ENCODE results near the gene TC2N.

Gene TC2N

DNA sequence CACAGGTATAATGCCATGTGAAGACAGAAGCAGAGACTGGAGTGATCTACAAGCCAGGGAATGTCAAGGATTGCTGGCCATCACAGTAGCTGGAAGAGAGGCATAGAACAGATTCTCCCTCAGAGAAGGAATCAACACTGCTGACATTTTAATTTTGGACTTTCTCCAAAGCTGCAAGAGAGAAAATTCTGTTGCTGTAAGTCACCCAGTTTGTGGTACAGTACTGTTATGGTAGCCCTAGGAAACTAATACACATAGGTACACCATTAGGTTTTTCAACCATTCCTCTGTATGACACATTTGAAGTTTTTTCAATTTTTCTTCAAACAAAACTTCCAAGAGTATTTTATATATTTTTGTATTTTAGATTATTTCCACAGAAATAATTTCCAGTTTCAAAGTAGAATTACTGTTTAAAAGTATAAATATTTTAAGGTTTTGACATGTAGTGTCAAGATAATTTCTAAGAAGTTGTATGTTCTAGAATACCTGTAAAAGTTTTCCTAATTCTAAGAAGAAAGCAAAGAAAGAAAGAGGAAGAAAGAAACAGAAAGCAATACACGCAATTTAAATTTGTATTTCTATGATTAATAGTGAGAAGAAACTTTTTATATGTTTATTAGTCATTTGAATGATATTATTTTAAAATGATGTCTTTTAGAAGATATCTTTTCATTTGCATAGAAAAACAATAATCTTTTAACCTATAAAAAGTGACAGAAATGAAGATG is 70.6 kb downstream of the TC2N start:
- no peak for TF ChIP-seq POLR2AphosphoS5 (IDR thresholded peaks at IDR 0.05; ENCODE audit: borderline replicate concordance, low read depth, low read length)
- TF ChIP-seq FOXP2 (optimal IDR thresholded peaks at IDR 0.05; ENCODE audit: control extremely low read depth, extremely low read length, insufficient read depth): no peak
- TF ChIP-seq EZH2 (IDR thresholded peaks at IDR 0.05): no peak
- no peaks in the 10 kb centered on the region for H3K36me3 ChIP-seq (ENCODE audit: insufficient read depth, low read length)
- no peak for DNase-seq (ENCODE audit: low read depth, low spot score)
- no peaks in the 10 kb centered on the region for H3K9me3 ChIP-seq (ENCODE audit: low read depth, low read length)
- no peak overlapping the region for H3K27ac ChIP-seq
- H3K4me3 ChIP-seq: no peak overlapping the region
- H3K9ac ChIP-seq (ENCODE audit: insufficient read length): no peak overlapping the region

DNA sequence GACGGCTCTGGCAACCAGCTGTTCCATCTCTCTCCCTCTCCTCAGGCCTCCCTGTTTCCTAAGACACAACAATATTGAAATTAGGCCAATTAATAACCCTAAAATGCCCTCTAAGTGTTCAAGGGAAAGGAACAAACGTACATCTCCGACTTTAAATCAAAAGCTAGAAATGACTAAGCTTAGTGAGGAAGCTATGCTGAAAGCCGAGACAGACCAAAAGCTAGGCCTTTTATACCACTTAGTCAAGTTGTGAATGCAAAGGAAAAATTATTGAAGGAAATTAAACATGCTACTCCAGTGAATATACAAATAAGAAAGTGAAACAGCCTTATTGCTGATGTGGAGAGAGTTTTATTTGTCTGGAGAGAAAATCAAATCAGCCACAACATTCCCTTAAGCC is 73.6 kb downstream of the TC2N start:
- Histone ChIP-seq H3K36me3 (ENCODE audit: insufficient read depth, low read length) (no peaks in the 10 kb centered on the region), H3K9me3 (ENCODE audit: low read depth, low read length) (no peaks in the 10 kb centered on the region), H3K9ac (ENCODE audit: insufficient read length) (no peak overlapping the region), H3K4me3 (no peak overlapping the region), H3K27ac (no peak overlapping the region)
- TF ChIP-seq FOXP2 (optimal IDR thresholded peaks at IDR 0.05; ENCODE audit: control extremely low read depth, extremely low read length, insufficient read depth) (no peak), EZH2 (IDR thresholded peaks at IDR 0.05) (no peak), POLR2AphosphoS5 (IDR thresholded peaks at IDR 0.05; ENCODE audit: borderline replicate concordance, low read depth, low read length) (no peak)
- no peak for DNase-seq (ENCODE audit: low read depth, low spot score)

DNA sequence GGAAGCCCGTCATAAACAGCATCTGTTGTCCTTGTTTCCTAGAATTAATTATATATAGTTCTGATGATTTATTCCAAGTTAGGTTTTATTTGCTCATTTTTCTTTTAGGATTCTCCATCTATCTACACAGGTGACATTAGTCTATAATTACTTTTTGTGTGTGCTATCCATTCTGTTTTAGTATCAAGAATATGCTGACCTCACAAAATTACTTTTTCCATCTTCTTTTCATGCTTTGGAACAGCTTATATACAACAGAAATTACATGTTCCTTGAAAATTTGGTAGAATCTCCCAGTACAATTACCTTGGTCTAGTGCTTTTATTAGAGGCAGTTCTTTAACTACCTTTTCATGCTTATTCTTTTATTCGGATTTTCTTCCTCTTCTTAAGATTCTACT is 81.1 kb downstream of the TC2N start:
- Histone ChIP-seq H3K27ac (no peak overlapping the region), H3K4me3 (no peak overlapping the region), H3K9me3 (ENCODE audit: low read depth, low read length) (no peaks in the 10 kb centered on the region), H3K9ac (ENCODE audit: insufficient read length) (no peak overlapping the region), H3K36me3 (ENCODE audit: insufficient read depth, low read length) (no peaks in the 10 kb centered on the region)
- no peak for DNase-seq (ENCODE audit: low read depth, low spot score)
- TF ChIP-seq FOXP2 (optimal IDR thresholded peaks at IDR 0.05; ENCODE audit: control extremely low read depth, extremely low read length, insufficient read depth) (no peak), EZH2 (IDR thresholded peaks at IDR 0.05) (no peak), POLR2AphosphoS5 (IDR thresholded peaks at IDR 0.05; ENCODE audit: borderline replicate concordance, low read depth, low read length) (no peak)

GRCh38 chr14:91780452-91780851 is 86.9 kb downstream of the TC2N start:
- no peaks in the 10 kb centered on the region for H3K9me3 ChIP-seq (ENCODE audit: low read depth, low read length)
- no peak overlapping the region for H3K9ac ChIP-seq (ENCODE audit: insufficient read length)
- no peak for TF ChIP-seq EZH2 (IDR thresholded peaks at IDR 0.05)
- no peak for TF ChIP-seq POLR2AphosphoS5 (IDR thresholded peaks at IDR 0.05; ENCODE audit: borderline replicate concordance, low read depth, low read length)
- no peak for TF ChIP-seq FOXP2 (optimal IDR thresholded peaks at IDR 0.05; ENCODE audit: control extremely low read depth, extremely low read length, insufficient read depth)
- H3K27ac ChIP-seq: no peak overlapping the region
- H3K4me3 ChIP-seq: no peak overlapping the region
- no peak for DNase-seq (ENCODE audit: low read depth, low spot score)
- H3K36me3 ChIP-seq (ENCODE audit: insufficient read depth, low read length): no peaks in the 10 kb centered on the region

DNA sequence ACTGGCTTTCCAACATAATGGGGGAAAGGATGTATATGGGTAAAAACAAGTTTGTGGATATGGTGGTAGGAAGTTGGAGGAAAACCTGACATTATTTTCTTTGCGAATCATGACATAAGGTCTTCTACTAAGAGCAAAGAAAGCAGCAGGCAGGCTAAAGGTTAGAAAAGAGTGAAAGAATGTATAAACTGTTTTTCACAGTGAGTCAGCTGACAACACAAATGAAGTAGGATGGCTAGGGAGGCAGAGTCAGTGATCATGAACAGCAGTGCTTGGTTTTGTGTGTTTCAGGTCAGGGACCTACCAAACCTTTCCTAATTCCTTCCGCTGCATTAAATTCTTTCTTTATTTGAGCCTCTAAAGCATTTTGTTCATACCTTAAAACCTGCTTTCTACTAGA is 89.1 kb downstream of the TC2N start:
- no peak overlapping the region for H3K4me3 ChIP-seq
- TF ChIP-seq POLR2AphosphoS5 (IDR thresholded peaks at IDR 0.05; ENCODE audit: borderline replicate concordance, low read depth, low read length) (no peak), FOXP2 (optimal IDR thresholded peaks at IDR 0.05; ENCODE audit: control extremely low read depth, extremely low read length, insufficient read depth) (no peak), EZH2 (IDR thresholded peaks at IDR 0.05) (no peak)
- DNase-seq (ENCODE audit: low read depth, low spot score): no peak
- H3K9me3 ChIP-seq (ENCODE audit: low read depth, low read length): no peaks in the 10 kb centered on the region
- H3K9ac ChIP-seq (ENCODE audit: insufficient read length): no peak overlapping the region
- no peak overlapping the region for H3K27ac ChIP-seq
- H3K36me3 ChIP-seq (ENCODE audit: insufficient read depth, low read length): no peaks in the 10 kb centered on the region

DNA sequence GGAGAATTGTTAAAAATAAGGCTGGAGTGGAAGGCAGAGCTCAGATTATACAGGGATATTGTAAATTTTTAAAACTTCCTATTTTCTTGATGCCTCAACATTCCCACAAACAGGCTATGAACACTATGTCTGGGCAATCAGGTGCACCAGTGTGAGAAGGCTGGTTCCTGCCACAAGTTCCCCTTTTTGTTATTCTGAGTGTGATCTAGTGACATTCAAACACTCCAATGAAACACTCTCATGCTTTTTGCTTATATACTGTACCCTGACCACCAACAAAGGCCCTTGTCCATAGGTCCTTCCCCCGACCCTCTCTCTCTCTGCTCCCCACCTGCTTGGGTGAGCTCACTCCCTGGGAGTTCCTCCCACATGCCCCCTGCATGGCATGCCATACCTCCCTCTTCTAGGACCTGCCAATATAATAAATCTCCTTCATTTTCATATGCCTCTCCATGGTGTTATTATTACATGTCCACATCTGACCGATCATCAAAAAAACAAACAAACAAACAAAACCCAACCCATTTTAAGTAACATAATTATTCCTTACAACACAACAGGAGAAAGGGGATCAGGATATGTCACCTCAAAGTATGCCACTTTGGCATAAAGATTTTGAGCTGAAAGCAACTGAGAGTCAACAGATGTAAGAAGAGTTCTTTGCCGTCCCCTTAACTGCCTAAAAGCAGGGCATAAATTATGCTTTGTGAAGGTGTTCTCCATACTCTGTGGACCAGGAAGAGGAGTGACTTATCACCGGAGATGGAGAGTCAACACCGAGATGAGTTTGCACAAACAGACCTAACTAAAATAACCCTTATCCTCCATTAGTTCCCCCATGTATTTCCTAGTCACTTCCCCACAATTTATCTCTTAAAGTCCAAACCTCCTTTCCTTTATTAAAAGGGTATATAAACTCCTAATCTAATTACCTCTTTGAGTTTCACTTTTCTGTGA is 92.9 kb downstream of the TC2N start:
- Histone ChIP-seq H3K4me3 (no peak overlapping the region), H3K27ac (no peak overlapping the region), H3K9me3 (ENCODE audit: low read depth, low read length) (no peaks in the 10 kb centered on the region), H3K9ac (ENCODE audit: insufficient read length) (no peak overlapping the region), H3K36me3 (ENCODE audit: insufficient read depth, low read length) (no peaks in the 10 kb centered on the region)
- no peak for TF ChIP-seq EZH2 (IDR thresholded peaks at IDR 0.05)
- TF ChIP-seq FOXP2 (optimal IDR thresholded peaks at IDR 0.05; ENCODE audit: control extremely low read depth, extremely low read length, insufficient read depth): no peak
- TF ChIP-seq POLR2AphosphoS5 (IDR thresholded peaks at IDR 0.05; ENCODE audit: borderline replicate concordance, low read depth, low read length): no peak
- no peak for DNase-seq (ENCODE audit: low read depth, low spot score)

DNA sequence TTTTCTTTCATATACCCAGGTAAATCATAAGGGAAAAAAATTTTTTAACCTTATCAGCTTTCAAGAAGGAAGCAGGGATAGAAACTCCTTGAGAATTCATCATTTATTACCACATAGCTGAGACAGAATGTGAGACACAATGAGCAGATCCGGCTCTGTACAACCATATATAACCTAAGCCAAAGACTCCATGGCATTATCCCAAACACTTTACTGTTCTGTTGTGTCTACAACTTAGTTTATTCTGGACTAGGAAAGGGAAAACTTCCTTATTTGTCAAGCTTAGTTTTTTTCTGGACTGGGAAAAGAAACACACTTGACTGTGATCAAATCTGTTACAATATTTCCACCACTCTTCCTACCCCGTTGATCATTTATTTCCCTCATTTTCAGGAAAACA is 97.2 kb downstream of the TC2N start:
- TF ChIP-seq FOXP2 (optimal IDR thresholded peaks at IDR 0.05; ENCODE audit: control extremely low read depth, extremely low read length, insufficient read depth): no peak
- no peak for TF ChIP-seq POLR2AphosphoS5 (IDR thresholded peaks at IDR 0.05; ENCODE audit: borderline replicate concordance, low read depth, low read length)
- no peak for TF ChIP-seq EZH2 (IDR thresholded peaks at IDR 0.05)

GRCh38 chr14:91755570-91756295 is 111.6 kb downstream of the TC2N start:
- DNase-seq (ENCODE audit: low read depth, low spot score): no peak
- TF ChIP-seq FOXP2 (optimal IDR thresholded peaks at IDR 0.05; ENCODE audit: control extremely low read depth, extremely low read length, insufficient read depth) (no peak), EZH2 (IDR thresholded peaks at IDR 0.05) (no peak), POLR2AphosphoS5 (IDR thresholded peaks at IDR 0.05; ENCODE audit: borderline replicate concordance, low read depth, low read length) (no peak)
- H3K9ac ChIP-seq (ENCODE audit: insufficient read length): no peak overlapping the region
- H3K9me3 ChIP-seq (ENCODE audit: low read depth, low read length): no peaks in the 10 kb centered on the region
- H3K27ac ChIP-seq: no peak overlapping the region
- no peak overlapping the region for H3K4me3 ChIP-seq
- no peaks in the 10 kb centered on the region for H3K36me3 ChIP-seq (ENCODE audit: insufficient read depth, low read length)

More for the DNA sequence above, 97.2 kb downstream of the TC2N start:
- Histone ChIP-seq H3K27ac (no peak overlapping the region), H3K4me3 (no peak overlapping the region), H3K9me3 (ENCODE audit: low read depth, low read length) (no peaks in the 10 kb centered on the region), H3K9ac (ENCODE audit: insufficient read length) (no peak overlapping the region), H3K36me3 (ENCODE audit: insufficient read depth, low read length) (no peaks in the 10 kb centered on the region)
- no peak for DNase-seq (ENCODE audit: low read depth, low spot score)

Measured in SK-N-MC (cell line).